Muscle layer of duodenum (tissue), 2 donors: Measurements from ENCODE around the gene RPS6KC1.

Source experiments
- H3K27ac ChIP-seq: one replicate; pipeline ENCODE4 v1.7.0; 2013; ENCODE audit warnings: mild to moderate bottlenecking, low read length
- H3K27me3 ChIP-seq: one replicate; pipeline ENCODE4 v1.7.0; 2013; ENCODE audit warnings: low read depth, mild to moderate bottlenecking, control low read depth, low read length
- H3K36me3 ChIP-seq, 2 donors: one replicate each; pipeline ENCODE4 v1.7.0; 2013; ENCODE audit warnings: low read length in 2 of 2, control low read depth in 1 of 2, mild to moderate bottlenecking in 1 of 2; ENCODE audit not compliant: insufficient read depth in 2 of 2, control insufficient read depth in 1 of 2
- H3K4me1 ChIP-seq, 2 donors: one replicate each; pipeline ENCODE4 v1.7.0; 2013; ENCODE audit warnings: low read length in 2 of 2, mild to moderate bottlenecking in 2 of 2, control low read depth in 1 of 2, moderate library complexity in 1 of 2; ENCODE audit not compliant: insufficient read depth in 2 of 2, control insufficient read depth in 1 of 2
- H3K4me3 ChIP-seq, 2 donors: one replicate each; pipeline ENCODE4 v1.7.0; 2013; ENCODE audit warnings: low read length in 2 of 2, low read depth in 1 of 2, mild to moderate bottlenecking in 1 of 2
- H3K9me3 ChIP-seq, 2 donors: one replicate each; pipeline ENCODE4 v1.7.0; 2013; ENCODE audit warnings: low read length in 2 of 2, control low read depth in 1 of 2, mild to moderate bottlenecking in 1 of 2; ENCODE audit not compliant: control insufficient read depth in 1 of 2
- donor health status: healthy.

Gene RPS6KC1

GRCh38 chr1:213320191-213320870 lies 269.3 kb downstream of the RPS6KC1 start:
- Histone ChIP-seq H3K4me1 (no peaks in the 10 kb centered on the region), H3K9me3 (no peaks in the 10 kb centered on the region), H3K36me3 (no peaks in the 10 kb centered on the region), H3K27me3 (no peaks in the 10 kb centered on the region), H3K27ac (no peak overlapping the region), H3K4me3 (no peak overlapping the region)
